KMS-11 (cell line): ENCODE data around the gene OXSR1.

Source experiments
- H2AFZ ChIP-seq: fragments of 200-600 bp; sonication (generic); 2 replicates; pipeline ENCODE4 v1.6.1; 2016; ENCODE audit warnings: antibody characterized with exemption, mixed run types, low read depth
- H3K27ac ChIP-seq: fragments of 200-600 bp; sonication (generic); 2 replicates; pipeline ENCODE4 v1.6.1; 2016; ENCODE audit warnings: mild to moderate bottlenecking, mixed run types
- H3K27me3 ChIP-seq: fragments of 200-600 bp; sonication (generic); 2 replicates; pipeline ENCODE4 v1.6.1; 2017; ENCODE audit warnings: mild to moderate bottlenecking, low read depth, mixed run types, moderate library complexity; ENCODE audit not compliant: insufficient read depth
- H3K36me3 ChIP-seq: fragments of 200-600 bp; sonication (generic); 2 replicates; pipeline ENCODE4 v1.6.1; 2017; ENCODE audit warnings: mild to moderate bottlenecking, mixed run types; ENCODE audit not compliant: insufficient read depth
- H3K4me1 ChIP-seq: fragments of 200-600 bp; sonication (generic); 2 replicates; pipeline ENCODE4 v1.6.1; 2016; ENCODE audit warnings: mild to moderate bottlenecking, low read depth, mixed run types; ENCODE audit not compliant: poor library complexity, severe bottlenecking
- H3K4me2 ChIP-seq: fragments of 200-600 bp; sonication (generic); 2 replicates; pipeline ENCODE4 v1.7.0; 2016; ENCODE audit warnings: mild to moderate bottlenecking, mixed run types
- H3K4me3 ChIP-seq: fragments of 200-600 bp; sonication (generic); IDR thresholded peaks from 2 replicates; pipeline ENCODE4 v1.6.1; 2017; ENCODE audit warnings: low read depth, low read length, mixed read lengths; ENCODE audit not compliant: insufficient read depth
- H3K79me2 ChIP-seq: fragments of 200-600 bp; sonication (generic); 2 replicates; pipeline ENCODE4 v1.6.1; 2016; ENCODE audit warnings: low read depth, mixed run types; ENCODE audit not compliant: insufficient read depth
- H3K9ac ChIP-seq: fragments of 200-600 bp; sonication (generic); 2 replicates; pipeline ENCODE4 v1.6.1; 2016; ENCODE audit warnings: mild to moderate bottlenecking, mixed run types
- H4K20me1 ChIP-seq: fragments of 200-600 bp; sonication (generic); 2 replicates; pipeline ENCODE4 v1.6.1; 2016; ENCODE audit warnings: mild to moderate bottlenecking, mixed run types; ENCODE audit not compliant: insufficient read depth
- CTCF ChIP-seq: fragments of 200-600 bp; sonication (generic); conservative IDR thresholded peaks from 2 replicates; pipeline ENCODE4 v1.6.1; 2017; ENCODE audit warnings: low read depth, mild to moderate bottlenecking, antibody characterized with exemption, low read length, moderate library complexity, mixed read lengths

OXSR1 gene

GRCh38 chr3:38163117-38163840 lies 2.1 kb upstream of the OXSR1 start:
- no peak overlapping the region for H3K27ac ChIP-seq
- no peak for TF ChIP-seq CTCF
- no peak overlapping the region for H3K4me3 ChIP-seq
- no peaks in the 10 kb centered on the region for H3K27me3 ChIP-seq
- peaks cover 2% of the 10 kb centered on the region for H3K4me1 ChIP-seq
- peaks cover 19% of the 10 kb centered on the region for H3K79me2 ChIP-seq
- no peaks in the 10 kb centered on the region for H3K36me3 ChIP-seq
- H4K20me1 ChIP-seq, result no peaks in the 10 kb centered on the region
- H3K9ac ChIP-seq, result no peak overlapping the region
- H2AFZ ChIP-seq, result no peak overlapping the region
- no peak overlapping the region for H3K4me2 ChIP-seq

GRCh38 chr3:38163841-38164642 lies 1.3 kb upstream of the OXSR1 start:
- no peak for TF ChIP-seq CTCF
- Histone ChIP-seq H3K4me2 (peak overlapping the region; percentile 58), H3K4me1 (peaks cover 6% of the 10 kb centered on the region), H3K4me3 (no peak overlapping the region), H3K36me3 (no peaks in the 10 kb centered on the region), H4K20me1 (no peaks in the 10 kb centered on the region), H3K79me2 (peaks cover 26% of the 10 kb centered on the region), H3K9ac (peak overlapping the region; percentile 86; the same call in 1 of the 2 replicates), H3K27me3 (no peaks in the 10 kb centered on the region), H2AFZ (peak overlapping the region; percentile 79), H3K27ac (peak overlapping the region; percentile 85)

GRCh38 chr3:38164643-38164951 lies 740 bp upstream of the OXSR1 start:
- Histone ChIP-seq H3K36me3 (no peaks in the 10 kb centered on the region), H3K27ac (peak overlapping the region; percentile 85), H3K27me3 (no peaks in the 10 kb centered on the region), H3K4me1 (peaks cover 6% of the 10 kb centered on the region), H2AFZ (peak overlapping the region; percentile 79), H3K4me2 (peak overlapping the region; percentile 58), H3K4me3 (no peak overlapping the region), H3K9ac (peak overlapping the region; percentile 86; the same call in 1 of the 2 replicates), H3K79me2 (peaks cover 30% of the 10 kb centered on the region), H4K20me1 (no peaks in the 10 kb centered on the region)
- TF ChIP-seq CTCF, result no peak

GRCh38 chr3:38165722-38166387 lies 518 bp downstream of the OXSR1 start:
- peaks cover 32% of the 10 kb centered on the region for H3K79me2 ChIP-seq
- H3K36me3 ChIP-seq, result no peaks in the 10 kb centered on the region
- peak overlapping the region; percentile 86 for H3K9ac ChIP-seq
- peak overlapping the region; percentile 39 for H3K4me2 ChIP-seq
- peaks cover 6% of the 10 kb centered on the region for H3K4me1 ChIP-seq
- H3K27me3 ChIP-seq, result no peaks in the 10 kb centered on the region
- peak overlapping the region; percentile 79 for H2AFZ ChIP-seq
- TF ChIP-seq CTCF, result no peak
- H4K20me1 ChIP-seq, result no peaks in the 10 kb centered on the region
- no peak overlapping the region for H3K4me3 ChIP-seq
- H3K27ac ChIP-seq, result peak overlapping the region; percentile 85
